ENCODE data around the gene BEND7.
A peak's percentile ranks its signal among the peaks of the same experiment; 100 is the strongest.
"Not testable (repeated sequence)": the region's sequence is repeated elsewhere in the genome, so short reads cannot be mapped to it uniquely, and the experiment has no call there.

The BEND7 gene

GRCh38 chr10:13483073-13483472, 45.7 kb downstream of the BEND7 start:
- DNase-seq (ENCODE audit: low read depth) = no peak

- DNase-seq (ENCODE audit: low read depth) = no peak
Observed at GRCh38 chr10:13481690-13482089, 47.1 kb downstream of the BEND7 start.

GRCh38 chr10:13475124-13475523, 53.7 kb downstream of the BEND7 start:
- no peak for DNase-seq (ENCODE audit: low read depth)

- no peak for DNase-seq (ENCODE audit: low read depth)
Observed at GRCh38 chr10:13473986-13474385, 54.8 kb downstream of the BEND7 start.

- DNase-seq (ENCODE audit: low read depth) = no peak
Observed at GRCh38 chr10:13472359-13472758, 56.5 kb downstream of the BEND7 start.

GRCh38 chr10:13470270-13470669, 58.5 kb downstream of the BEND7 start:
- no peak for DNase-seq (ENCODE audit: low read depth)

GRCh38 chr10:13462551-13462950, 66.3 kb downstream of the BEND7 start:
- DNase-seq (ENCODE audit: low read depth) = no peak

GRCh38 chr10:13458687-13459012, 70.2 kb downstream of the BEND7 start:
- no peak for DNase-seq (ENCODE audit: low read depth)

- no peak for DNase-seq (ENCODE audit: low read depth)
Observed at GRCh38 chr10:13457958-13458686, 70.7 kb downstream of the BEND7 start.

- DNase-seq (ENCODE audit: low read depth) = no peak
Observed at GRCh38 chr10:13453896-13454295, 74.9 kb downstream of the BEND7 start.

- DNase-seq (ENCODE audit: low read depth) = no peak
Observed at GRCh38 chr10:13450069-13450468, 78.7 kb downstream of the BEND7 start.

GRCh38 chr10:13449296-13449695, 79.5 kb downstream of the BEND7 start:
- no peak for DNase-seq (ENCODE audit: low read depth)

GRCh38 chr10:13448216-13448615, 80.6 kb downstream of the BEND7 start:
- no peak for DNase-seq (ENCODE audit: low read depth)

GRCh38 chr10:13445656-13446400, 83.0 kb downstream of the BEND7 start:
- DNase-seq (ENCODE audit: low read depth) = no peak

GRCh38 chr10:13441476-13441875, 87.3 kb downstream of the BEND7 start:
- DNase-seq (ENCODE audit: low read depth) = no peak

- DNase-seq (ENCODE audit: low read depth) = peak; percentile 44
Observed at GRCh38 chr10:13440185-13441061, 88.4 kb downstream of the BEND7 start.

- DNase-seq (ENCODE audit: low read depth) = no peak
Observed at GRCh38 chr10:13439313-13440184, 89.3 kb downstream of the BEND7 start.

- DNase-seq (ENCODE audit: low read depth) = no peak
Observed at GRCh38 chr10:13437026-13437555, 91.7 kb downstream of the BEND7 start.

- not testable (repeated sequence) for DNase-seq (ENCODE audit: low read depth)
Observed at GRCh38 chr10:13427943-13428342, 100.9 kb downstream of the BEND7 start.

- DNase-seq (ENCODE audit: low read depth) = no peak
Observed at GRCh38 chr10:13425397-13425796, 103.4 kb downstream of the BEND7 start.

- no peak for DNase-seq (ENCODE audit: low read depth)
Observed at GRCh38 chr10:13422800-13423199, 106.0 kb downstream of the BEND7 start.

Measured in stimulated activated CD4-positive, alpha-beta T cell treated with anti-CD3 and anti-CD28 coated beads, Interleukin-2, amount 100 ng/mL, for 4 hours (primary cell).